K562 (cell line): ENCODE measurements around the gene NR6A1. TPM values are rescaled to one million over a fixed set of nuclear protein-coding genes. Genes with fewer than 3 reads are reported as not detected.

ENCODE experiments used
- CREM ChIP-seq: IDR thresholded peaks from 2 replicates; pipeline ENCODE4 v1.6.1; 2014; ENCODE audit warnings: antibody characterized with exemption, low read depth
- DNMT1 ChIP-seq: fragments of 450-650 bp; IDR thresholded peaks from 2 replicates; pipeline ENCODE4 v1.6.1; 2016; ENCODE audit warnings: antibody characterized with exemption, mild to moderate bottlenecking
- FOXP1 ChIP-seq: sonication (generic); formaldehyde crosslinking; IDR thresholded peaks from 2 replicates; pipeline ENCODE4 v1.8.0; 2022; ENCODE audit warnings: mild to moderate bottlenecking, missing genetic modification reagents
- GABPA ChIP-seq: fragments of 200-800 bp; sonication (Bioruptor generic); conservative IDR thresholded peaks from 2 replicates; pipeline ENCODE4 v1.6.1; 2016; ENCODE audit warnings: low read depth, missing genetic modification characterization, missing compliant biosample characterization
- GABPB1 ChIP-seq: sonication (generic); formaldehyde crosslinking; IDR thresholded peaks from 2 replicates; pipeline ENCODE4 v1.8.0; 2022; ENCODE audit warnings: mild to moderate bottlenecking, missing genetic modification reagents
- KDM4B ChIP-seq, 2 experiments: fragments of 450-650 bp in 1 of 2; sonication (generic) in 1 of 2; IDR thresholded peaks; 2 replicates each; pipeline ENCODE4 v1.6.1; 2016 to 2017; ENCODE audit warnings: borderline replicate concordance in 2 of 2, antibody characterized with exemption in 1 of 2, low read depth in 1 of 2, mild to moderate bottlenecking in 1 of 2
- KLF13 ChIP-seq: fragments of 450-650 bp; IDR thresholded peaks from 2 replicates; pipeline ENCODE4 v1.6.1; 2016; ENCODE audit warnings: missing genetic modification characterization, low read depth, mild to moderate bottlenecking, missing compliant biosample characterization, moderate library complexity, borderline replicate concordance
- MTA1 ChIP-seq: fragments of 450-650 bp; IDR thresholded peaks from 2 replicates; pipeline ENCODE4 v1.6.1; 2017; ENCODE audit warnings: borderline replicate concordance
- TSC22D4 ChIP-seq: fragments of 450-650 bp; IDR thresholded peaks from 2 replicates; pipeline ENCODE4 v1.6.1; 2016; ENCODE audit warnings: missing genetic modification characterization, missing biosample characterization, control low read depth
- ZNF217 ChIP-seq: sonication (generic); formaldehyde crosslinking; IDR thresholded peaks from 2 replicates; pipeline ENCODE4 v1.8.0; 2022; ENCODE audit warnings: mild to moderate bottlenecking, missing genetic modification reagents
- ZNF282 ChIP-seq: sonication (generic); formaldehyde crosslinking; IDR thresholded peaks from 2 replicates; pipeline ENCODE4 v1.8.1; 2023; ENCODE audit warnings: missing genetic modification reagents
- ZNF586 ChIP-seq: fragments of 450-650 bp; formaldehyde crosslinking; conservative IDR thresholded peaks from 2 replicates; pipeline ENCODE4 v1.4.0; 2020; ENCODE audit warnings: mild to moderate bottlenecking, moderate library complexity
- ZNF766 ChIP-seq: fragments of 200-800 bp; sonication (Bioruptor generic); conservative IDR thresholded peaks from 2 replicates; pipeline ENCODE4 v1.6.1; 2016; ENCODE audit warnings: missing genetic modification characterization, missing compliant biosample characterization
- polyA plus RNA-seq, 8 experiments: library from polyadenylated mRNA; depleted of rRNA in 4 of 8; stranded (reverse) in 5 of 8; unstranded in 3 of 8; fragments of >200 nt; fragmentation: Nextera tagmentation in 2 of 8; fragmentation: Illumina TruSeq in 1 of 8; extraction: Ambion mirVana in 2 of 8; extraction: Trizol in 1 of 8; gene quantifications; 2 replicates each; pipeline versions ENCODE4 v1.2.1 to v1.2.3, GENCODE V29; 2011 to 2014; ENCODE audit warnings: inconsistent platforms in 1 of 8, missing spikeins in 1 of 8
- total RNA-seq, 7 experiments: library from RNA; depleted of rRNA in 6 of 7; stranded (reverse); fragments of >200 nt in 6 of 7; fragmentation: Illumina TruSeq in 2 of 7; extraction: Trizol in 2 of 7; gene quantifications; 2 replicates each; pipeline versions ENCODE4 v1.2.1 to v1.2.3, GENCODE V29; 2011 to 2021; ENCODE audit warnings: low replicate concordance in 1 of 7
- TF ChIP-seq, protein P1 (sequence below): fragments of 450-650 bp; IDR thresholded peaks from 2 replicates; pipeline ENCODE4 v1.6.1; 2016; ENCODE audit warnings: borderline replicate concordance
- TF ChIP-seq, protein P2 (sequence below), 3 experiments: fragments of 200-800 bp in 1 of 3; sonication (Bioruptor generic) in 1 of 3; sonication (generic) in 1 of 3; formaldehyde crosslinking in 1 of 3; IDR thresholded peaks; 2 replicates each; pipeline versions ENCODE4 v1.6.1 to v1.8.0; 2016 to 2022; ENCODE audit warnings: mild to moderate bottlenecking in 2 of 3, missing compliant biosample characterization in 2 of 3, missing genetic modification characterization in 2 of 3, missing genetic modification reagents in 1 of 3
- TF ChIP-seq, protein P3 (sequence below): sonication (generic); formaldehyde crosslinking; IDR thresholded peaks from 2 replicates; pipeline ENCODE4 v1.4.0; 2020; ENCODE audit warnings: mild to moderate bottlenecking, missing genetic modification reagents
- TF ChIP-seq, protein P4 (sequence below): IDR thresholded peaks from 3 replicates; pipeline ENCODE4 v1.6.1; 2011; ENCODE audit warnings: borderline replicate concordance, mild to moderate bottlenecking; ENCODE audit not compliant: insufficient read length, insufficient read depth
- TF ChIP-seq, protein P5 (sequence below): sonication (generic); formaldehyde crosslinking; IDR thresholded peaks from 2 replicates; pipeline ENCODE4 v1.8.0; 2022; ENCODE audit warnings: mild to moderate bottlenecking, missing genetic modification reagents

NR6A1 gene
- total and polyA plus RNA-seq, 9 of the 15 experiments (the other 6 are each of a cell fraction or from before 2014, with no cell fraction given) = 9.7 to 55.4 (median 28.3) TPM

DNA sequence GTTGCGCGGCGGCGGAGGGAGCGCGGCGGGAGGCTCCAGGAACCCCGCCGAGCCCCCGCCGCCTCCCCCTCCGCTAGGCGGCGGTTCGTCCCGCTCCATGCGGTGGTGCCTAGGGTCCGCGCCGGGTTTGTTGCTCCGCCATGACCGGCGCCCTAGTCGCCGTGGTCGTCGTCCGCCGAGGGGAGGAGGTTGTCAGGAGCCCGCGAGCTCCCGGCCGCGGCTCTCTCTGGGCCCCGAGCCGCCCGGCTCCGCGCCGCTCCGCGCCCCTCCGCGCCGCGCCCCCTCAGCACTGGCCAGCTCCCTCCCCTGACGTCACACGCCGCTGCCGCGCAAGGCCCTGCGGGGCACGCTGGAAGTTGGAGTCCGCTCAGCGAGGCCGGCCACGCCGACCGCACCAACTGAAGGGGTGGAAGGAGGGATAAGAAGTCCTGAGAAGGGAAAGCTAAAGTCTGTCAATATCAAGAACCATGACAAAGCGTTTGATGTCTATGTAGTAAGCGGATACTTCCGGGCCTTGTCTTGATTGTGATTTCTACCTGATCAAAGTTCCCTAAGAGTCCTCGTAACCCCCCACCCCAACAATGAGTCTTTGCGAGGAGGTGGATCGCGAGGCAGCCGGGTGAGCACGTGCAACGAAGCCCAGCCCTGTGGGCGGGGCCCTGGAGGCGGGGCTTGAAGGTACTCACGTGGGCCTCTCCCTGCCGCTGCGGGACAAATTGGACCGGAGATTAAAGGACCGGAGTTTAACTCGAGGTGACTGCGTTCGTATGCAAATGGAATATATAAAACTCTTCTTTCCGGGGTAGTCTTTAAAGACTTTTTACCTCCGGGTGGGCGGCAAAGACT lies at the start of gene NR6A1 (continued):
- TF ChIP-seq, protein P1, sequence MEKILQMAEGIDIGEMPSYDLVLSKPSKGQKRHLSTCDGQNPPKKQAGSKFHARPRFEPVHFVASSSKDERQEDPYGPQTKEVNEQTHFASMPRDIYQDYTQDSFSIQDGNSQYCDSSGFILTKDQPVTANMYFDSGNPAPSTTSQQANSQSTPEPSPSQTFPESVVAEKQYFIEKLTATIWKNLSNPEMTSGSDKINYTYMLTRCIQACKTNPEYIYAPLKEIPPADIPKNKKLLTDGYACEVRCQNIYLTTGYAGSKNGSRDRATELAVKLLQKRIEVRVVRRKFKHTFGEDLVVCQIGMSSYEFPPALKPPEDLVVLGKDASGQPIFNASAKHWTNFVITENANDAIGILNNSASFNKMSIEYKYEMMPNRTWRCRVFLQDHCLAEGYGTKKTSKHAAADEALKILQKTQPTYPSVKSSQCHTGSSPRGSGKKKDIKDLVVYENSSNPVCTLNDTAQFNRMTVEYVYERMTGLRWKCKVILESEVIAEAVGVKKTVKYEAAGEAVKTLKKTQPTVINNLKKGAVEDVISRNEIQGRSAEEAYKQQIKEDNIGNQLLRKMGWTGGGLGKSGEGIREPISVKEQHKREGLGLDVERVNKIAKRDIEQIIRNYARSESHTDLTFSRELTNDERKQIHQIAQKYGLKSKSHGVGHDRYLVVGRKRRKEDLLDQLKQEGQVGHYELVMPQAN = peak; percentile 92; the same call in 1 of the 2 replicates
- TF ChIP-seq CREM = peak; percentile 97
- TF ChIP-seq, protein P2, sequence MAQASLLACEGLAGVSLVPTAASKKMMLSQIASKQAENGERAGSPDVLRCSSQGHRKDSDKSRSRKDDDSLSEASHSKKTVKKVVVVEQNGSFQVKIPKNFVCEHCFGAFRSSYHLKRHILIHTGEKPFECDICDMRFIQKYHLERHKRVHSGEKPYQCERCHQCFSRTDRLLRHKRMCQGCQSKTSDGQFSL (CRISPR knock-in tag; IDR thresholded peaks at IDR 0.05) = no peak; the same call in 1 of the 2 replicates
- TF ChIP-seq, protein P2 (tag; IDR thresholded peaks at IDR 0.05) = peak in 1 of 2 experiments; percentile 56; a peak in 1 of 4 replicates
- TF ChIP-seq GABPB1 = peak; percentile 51; the same call in 1 of the 2 replicates
- TF ChIP-seq TSC22D4 (tag) = no peak
- TF ChIP-seq MTA1 = peak; percentile 63; the same call in 1 of the 2 replicates
- TF ChIP-seq ZNF586 (CRISPR knock-in tag) = no peak
- TF ChIP-seq KDM4B (IDR thresholded peaks at IDR 0.05; ENCODE audit: borderline replicate concordance in 2 of 2, low read depth in 1 of 2) = 0 out of 4 replicates have a peak, but pooled peaks of 1 of the 2 experiments have one; percentile 58
- peak; percentile 61 for TF ChIP-seq GABPA (tag)
- TF ChIP-seq KLF13 = peak; percentile 76
- TF ChIP-seq ZNF766 = 0 out of 2 replicates have a peak, but pooled peaks have one; percentile 27
- TF ChIP-seq DNMT1 = no peak
- TF ChIP-seq, protein P3, sequence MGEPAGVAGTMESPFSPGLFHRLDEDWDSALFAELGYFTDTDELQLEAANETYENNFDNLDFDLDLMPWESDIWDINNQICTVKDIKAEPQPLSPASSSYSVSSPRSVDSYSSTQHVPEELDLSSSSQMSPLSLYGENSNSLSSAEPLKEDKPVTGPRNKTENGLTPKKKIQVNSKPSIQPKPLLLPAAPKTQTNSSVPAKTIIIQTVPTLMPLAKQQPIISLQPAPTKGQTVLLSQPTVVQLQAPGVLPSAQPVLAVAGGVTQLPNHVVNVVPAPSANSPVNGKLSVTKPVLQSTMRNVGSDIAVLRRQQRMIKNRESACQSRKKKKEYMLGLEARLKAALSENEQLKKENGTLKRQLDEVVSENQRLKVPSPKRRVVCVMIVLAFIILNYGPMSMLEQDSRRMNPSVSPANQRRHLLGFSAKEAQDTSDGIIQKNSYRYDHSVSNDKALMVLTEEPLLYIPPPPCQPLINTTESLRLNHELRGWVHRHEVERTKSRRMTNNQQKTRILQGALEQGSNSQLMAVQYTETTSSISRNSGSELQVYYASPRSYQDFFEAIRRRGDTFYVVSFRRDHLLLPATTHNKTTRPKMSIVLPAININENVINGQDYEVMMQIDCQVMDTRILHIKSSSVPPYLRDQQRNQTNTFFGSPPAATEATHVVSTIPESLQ (CRISPR knock-in tag) = no peak
- peak; percentile 24; the same call in 1 of the 2 replicates for TF ChIP-seq FOXP1 (CRISPR knock-in tag)
- no peak for TF ChIP-seq ZNF217 (CRISPR knock-in tag)
- TF ChIP-seq, protein P4, sequence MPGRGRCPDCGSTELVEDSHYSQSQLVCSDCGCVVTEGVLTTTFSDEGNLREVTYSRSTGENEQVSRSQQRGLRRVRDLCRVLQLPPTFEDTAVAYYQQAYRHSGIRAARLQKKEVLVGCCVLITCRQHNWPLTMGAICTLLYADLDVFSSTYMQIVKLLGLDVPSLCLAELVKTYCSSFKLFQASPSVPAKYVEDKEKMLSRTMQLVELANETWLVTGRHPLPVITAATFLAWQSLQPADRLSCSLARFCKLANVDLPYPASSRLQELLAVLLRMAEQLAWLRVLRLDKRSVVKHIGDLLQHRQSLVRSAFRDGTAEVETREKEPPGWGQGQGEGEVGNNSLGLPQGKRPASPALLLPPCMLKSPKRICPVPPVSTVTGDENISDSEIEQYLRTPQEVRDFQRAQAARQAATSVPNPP = no peak
- TF ChIP-seq, protein P5, sequence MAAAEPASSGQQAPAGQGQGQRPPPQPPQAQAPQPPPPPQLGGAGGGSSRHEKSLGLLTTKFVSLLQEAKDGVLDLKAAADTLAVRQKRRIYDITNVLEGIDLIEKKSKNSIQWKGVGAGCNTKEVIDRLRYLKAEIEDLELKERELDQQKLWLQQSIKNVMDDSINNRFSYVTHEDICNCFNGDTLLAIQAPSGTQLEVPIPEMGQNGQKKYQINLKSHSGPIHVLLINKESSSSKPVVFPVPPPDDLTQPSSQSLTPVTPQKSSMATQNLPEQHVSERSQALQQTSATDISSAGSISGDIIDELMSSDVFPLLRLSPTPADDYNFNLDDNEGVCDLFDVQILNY = no peak
- TF ChIP-seq ZNF282 (CRISPR knock-in tag) = no peak
